GM21825 (cell line): ENCODE data around the gene CHN2.

ENCODE experiments used
- ATAC-seq: cut with Tn5 transposase; IDR thresholded peaks from one replicate; pipeline ENCODE4 v1.9.1; 2021; ENCODE audit warnings: mild to moderate bottlenecking, moderate library complexity; ENCODE audit not compliant: unreplicated experiment

The CHN2 gene

GRCh38 chr7:29194594-29195427 is at the start of gene CHN2:
Gene CHN2 (plus strand): TSS chr7:29194775.
- ATAC-seq, result no peak

- ATAC-seq, result no peak
Measured at GRCh38 chr7:29145553-29146056, 49.0 kb upstream of the CHN2 start.

GRCh38 chr7:29146057-29146706 is 48.4 kb upstream of the CHN2 start, which contains the start of gene CPVL:
Gene CPVL (minus strand): TSS chr7:29146537. CDS start chr7:29121061, 25,476 bp downstream.
- no peak for ATAC-seq

- no peak for ATAC-seq
Measured at GRCh38 chr7:29146888-29147609, 47.5 kb upstream of the CHN2 start.

- ATAC-seq, result no peak
Measured at GRCh38 chr7:29147821-29148220, 46.8 kb upstream of the CHN2 start.

GRCh38 chr7:29149036-29149435 is 45.5 kb upstream of the CHN2 start:
- no peak for ATAC-seq

- ATAC-seq, result no peak
Measured at GRCh38 chr7:29150856-29151255, 43.7 kb upstream of the CHN2 start.

GRCh38 chr7:29154076-29154475 is 40.5 kb upstream of the CHN2 start:
- ATAC-seq, result no peak

- no peak for ATAC-seq
Measured at GRCh38 chr7:29156907-29157452, 37.6 kb upstream of the CHN2 start.

GRCh38 chr7:29158795-29159423 is 35.7 kb upstream of the CHN2 start:
- ATAC-seq, result no peak

GRCh38 chr7:29160080-29160479 is 34.5 kb upstream of the CHN2 start:
- no peak for ATAC-seq

- ATAC-seq, result no peak
Measured at GRCh38 chr7:29161231-29161630, 33.3 kb upstream of the CHN2 start.

GRCh38 chr7:29162577-29162976 is 32.0 kb upstream of the CHN2 start:
- ATAC-seq, result no peak

GRCh38 chr7:29163854-29164253 is 30.7 kb upstream of the CHN2 start:
- no peak for ATAC-seq

GRCh38 chr7:29167721-29168120 is 26.9 kb upstream of the CHN2 start:
- ATAC-seq, result no peak

- ATAC-seq, result no peak
Measured at GRCh38 chr7:29170781-29171180, 23.8 kb upstream of the CHN2 start.

- ATAC-seq, result no peak
Measured at GRCh38 chr7:29173458-29173857, 21.1 kb upstream of the CHN2 start.

- no peak for ATAC-seq
Measured at GRCh38 chr7:29177963-29178600, 16.5 kb upstream of the CHN2 start.

- no peak for ATAC-seq
Measured at GRCh38 chr7:29179115-29179514, 15.5 kb upstream of the CHN2 start.

- ATAC-seq, result no peak
Measured at GRCh38 chr7:29184599-29184998, 10.0 kb upstream of the CHN2 start.
